Muscle of back (tissue), 13 donors: ENCODE data around the gene GPHN. TPM values are rescaled to one million over a fixed set of nuclear protein-coding genes. Genes with fewer than 3 reads are reported as not detected.

Experiments used
- DNase-seq, 3 donors: peaks; one replicate each; pipeline versions ENCODE4 v3.0.0 to v3.0.0-alpha.2; 2013
- long read RNA-seq, 9 donors: transcript quantifications; one replicate each; lab custom pipeline, GENCODE V29; 2026
- polyA plus RNA-seq, 10 donors: library from polyadenylated mRNA; unstranded; fragments of 120-200 nt; gene quantifications; one replicate each; pipeline ENCODE4 v1.2.1, GENCODE V29; 2013; ENCODE audit not compliant: insufficient read length in 10 of 10

The GPHN gene
- 10 to 100 TPM; 14.2 to 22.4 (median 17.0) TPM for polyA plus RNA-seq
- long read RNA-seq, donor 1, result 0 reads
- long read RNA-seq, donor 2, full-length matches to known transcripts, result 1 of 1 reads
- long read RNA-seq, donor 2, partial matches to known transcripts, result 0 of 1 reads
- long read RNA-seq, donor 2, other reads (novel, unspliced or antisense), result 0 of 1 reads
- long read RNA-seq, donor 3, result 0 reads
- long read RNA-seq, donor 4, result 0 reads
- long read RNA-seq, donor 5, full-length matches to known transcripts, result 1 of 1 reads
- long read RNA-seq, donor 5, partial matches to known transcripts, result 0 of 1 reads
- long read RNA-seq, donor 5, other reads (novel, unspliced or antisense), result 0 of 1 reads
- long read RNA-seq, donor 6, result 0 reads
- long read RNA-seq, donor 7, full-length matches to known transcripts, result 1 of 1 reads
- long read RNA-seq, donor 7, partial matches to known transcripts, result 0 of 1 reads
- long read RNA-seq, donor 7, other reads (novel, unspliced or antisense), result 0 of 1 reads
- long read RNA-seq, donor 8, result 0 reads
- long read RNA-seq, donor 9, result 0 reads

GRCh38 chr14:66507722-66508546 is at the start of gene GPHN:
TSS of gene GPHN (plus strand) at chr14:66508147.
- peak; percentile 96 to 99 (median 97) for DNase-seq

GRCh38 chr14:66459603-66460002 is 48.3 kb upstream of the GPHN start:
- no peak for DNase-seq

- no peak for DNase-seq
These were observed 43.7 kb upstream of the GPHN start for GRCh38 chr14:66464261-66464660.

- no peak for DNase-seq
These were observed 39.1 kb upstream of the GPHN start for GRCh38 chr14:66468778-66469367.

- no peak for DNase-seq
These were observed 36.4 kb upstream of the GPHN start for GRCh38 chr14:66471584-66471983.

- no peak for DNase-seq
These were observed 35.7 kb upstream of the GPHN start for GRCh38 chr14:66472251-66472650.

- DNase-seq, result no peak
These were observed 34.7 kb upstream of the GPHN start for GRCh38 chr14:66473223-66473622.

- DNase-seq, result peak in 1 of 3 donors; percentile 9
These were observed 31.0 kb upstream of the GPHN start for GRCh38 chr14:66476964-66477363.

- DNase-seq, result no peak
These were observed 30.4 kb upstream of the GPHN start for GRCh38 chr14:66477567-66477966.

GRCh38 chr14:66482873-66483272 is 25.1 kb upstream of the GPHN start:
- no peak for DNase-seq

- no peak for DNase-seq
These were observed 24.6 kb upstream of the GPHN start for GRCh38 chr14:66483322-66483721.

- no peak for DNase-seq
These were observed 22.9 kb upstream of the GPHN start for GRCh38 chr14:66485029-66485428.

- no peak for DNase-seq
These were observed 22.0 kb upstream of the GPHN start, which contains the start of gene CCDC196 for GRCh38 chr14:66485910-66486421. TSS of gene CCDC196 (plus strand) at chr14:66486371. CDS start at chr14:66486503, 132 bp downstream.

- no peak for DNase-seq
These were observed 20.8 kb upstream of the GPHN start for GRCh38 chr14:66487164-66487563.

- no peak for DNase-seq
These were observed 17.5 kb upstream of the GPHN start for GRCh38 chr14:66490143-66491111.

- DNase-seq, result no peak
These were observed 14.2 kb upstream of the GPHN start for GRCh38 chr14:66493750-66494149.

- DNase-seq, result peak; percentile 48 to 76 (median 61)
These were observed 12.5 kb upstream of the GPHN start for GRCh38 chr14:66495218-66496098.

- no peak for DNase-seq
These were observed 11.6 kb upstream of the GPHN start for GRCh38 chr14:66496188-66496807.

GRCh38 chr14:66496911-66497310 is 11.0 kb upstream of the GPHN start:
- no peak for DNase-seq
